Endodermal cell (in vitro differentiated cells): ENCODE results near the gene C2orf81. TPM values are rescaled to one million over a fixed set of nuclear protein-coding genes. Genes with fewer than 3 reads are reported as not detected.

Source experiments
- DNase-seq: peaks from one replicate; pipeline ENCODE4 v3.0.0-alpha.2; 2017
- H3K27ac ChIP-seq: 2 replicates; pipeline ENCODE4 v1.5.1; 2013; ENCODE audit warnings: mild to moderate bottlenecking, low read depth, low read length, moderate library complexity
- H3K27me3 ChIP-seq: 2 replicates; pipeline ENCODE4 v1.6.1; 2013; ENCODE audit warnings: mild to moderate bottlenecking, low read length, moderate library complexity; ENCODE audit not compliant: insufficient read depth, control insufficient read depth, poor library complexity, severe bottlenecking
- H3K36me3 ChIP-seq: 2 replicates; pipeline ENCODE4 v1.7.0; 2013; ENCODE audit warnings: mild to moderate bottlenecking, low read length, moderate library complexity; ENCODE audit not compliant: control insufficient read depth, insufficient read depth
- H3K4me1 ChIP-seq: one replicate; pipeline ENCODE4 v1.7.0; 2013; ENCODE audit warnings: low read length; ENCODE audit not compliant: control insufficient read depth, insufficient read depth
- H3K4me3 ChIP-seq: 2 replicates; pipeline ENCODE4 v1.5.1; 2013; ENCODE audit warnings: mild to moderate bottlenecking, low read length, moderate library complexity
- H3K9ac ChIP-seq: 2 replicates; pipeline ENCODE4 v1.6.1; 2013; ENCODE audit warnings: mild to moderate bottlenecking, low read length, moderate library complexity; ENCODE audit not compliant: poor library complexity, severe bottlenecking; ENCODE audit errors: extremely low read depth
- H3K9me3 ChIP-seq: 2 replicates; pipeline ENCODE4 v1.6.1; 2013; ENCODE audit warnings: mild to moderate bottlenecking, low read length, moderate library complexity; ENCODE audit not compliant: control insufficient read depth
- H3K27ac Mint-ChIP-seq: 2 replicates; pipeline ENCODE4 v1.8.0; 2020; ENCODE audit warnings: mixed read lengths
- H3K27me3 Mint-ChIP-seq: 2 replicates; pipeline ENCODE4 v1.8.0; 2021; ENCODE audit warnings: mild to moderate bottlenecking, mixed read lengths; ENCODE audit not compliant: insufficient read depth
- H3K36me3 Mint-ChIP-seq: 2 replicates; pipeline ENCODE4 v1.8.0; 2020; ENCODE audit warnings: low read depth, mixed read lengths
- H3K4me1 Mint-ChIP-seq: 2 replicates; pipeline ENCODE4 v1.8.0; 2020; ENCODE audit warnings: mixed read lengths
- H3K4me3 Mint-ChIP-seq: 2 replicates; pipeline ENCODE4 v1.8.0; 2020; ENCODE audit warnings: mild to moderate bottlenecking, moderate library complexity, mixed read lengths
- H3K9me3 Mint-ChIP-seq: 2 replicates; pipeline ENCODE4 v1.8.0; 2020; ENCODE audit warnings: mild to moderate bottlenecking, mixed read lengths
- WGBS, 2 experiments: methylation state at CpG; one replicate each; pipeline versions ENCODE4 v1.1.5 to v1.1.7; 2013; ENCODE audit warnings: missing lambda C conversion rate in 2 of 2, mixed read lengths in 1 of 2; ENCODE audit not compliant: insufficient coverage in 1 of 2, insufficient read length in 1 of 2; 5-methylcytosine and 5-hydroxymethylcytosine counted together
- total RNA-seq, 2 donors: library from RNA; stranded (reverse); fragmentation: NEBNext Ultra II Directional in 1 of 2; extraction: Animal tissue kit (Norgen Biotek cat#: 25700) in 1 of 2; gene quantifications; 2 replicates in 1 of 2; 3 replicates in 1 of 2; pipeline ENCODE4 v1.2.1, GENCODE V29; 2021
- TF ChIP-seq, protein P1 (sequence below): fragments of 200-600 bp; sonication (generic); conservative IDR thresholded peaks from 2 replicates; pipeline ENCODE4 v1.5.0; 2021; ENCODE audit warnings: antibody characterized with exemption, mild to moderate bottlenecking

C2orf81 gene
- total RNA-seq, 2 donors from 2014 or later, result 3.8 to 4.8 TPM

DNA sequence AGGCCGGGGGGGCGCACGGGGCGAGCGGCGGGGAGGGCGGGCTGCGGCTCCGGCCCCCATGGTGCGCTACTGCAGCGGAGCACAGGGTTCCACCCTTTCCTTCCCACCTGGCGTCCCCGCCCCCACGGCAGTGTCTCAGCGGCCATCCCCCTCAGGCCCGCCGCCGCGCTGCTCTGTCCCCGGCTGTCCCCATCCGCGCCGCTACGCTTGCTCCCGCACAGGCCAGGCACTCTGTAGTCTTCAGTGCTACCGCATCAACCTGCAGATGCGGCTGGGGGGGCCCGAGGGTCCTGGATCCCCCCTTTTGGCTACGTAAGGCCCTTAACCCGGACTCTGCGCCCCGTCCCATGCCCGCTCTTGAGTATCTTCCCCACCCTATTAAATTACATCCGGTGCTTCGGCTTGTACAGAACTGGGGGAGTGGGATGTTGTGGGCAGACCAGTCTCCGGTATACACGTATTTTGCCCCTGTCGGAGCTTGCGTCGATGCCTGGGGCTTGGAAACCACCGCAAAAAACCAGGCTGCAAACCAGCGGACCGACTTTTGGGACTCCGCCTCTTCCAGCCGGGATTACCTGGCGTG lies 36.2 kb upstream of the C2orf81 start:
- WGBS, 2 experiments, result 0 to 2% methylated on average over 9 to 46 of the region's 46 CpGs
- H3K4me1 Mint-ChIP-seq, result peaks cover 33% of the 10 kb centered on the region
- H3K27ac ChIP-seq, result peak overlapping the region; percentile 88
- peaks cover 19% of the 10 kb centered on the region for H3K36me3 Mint-ChIP-seq
- DNase-seq, result peak; percentile 92
- H3K27ac Mint-ChIP-seq, result peak overlapping the region; percentile 99
- H3K36me3 ChIP-seq, result peaks cover 20% of the 10 kb centered on the region
- TF ChIP-seq, protein P1, sequence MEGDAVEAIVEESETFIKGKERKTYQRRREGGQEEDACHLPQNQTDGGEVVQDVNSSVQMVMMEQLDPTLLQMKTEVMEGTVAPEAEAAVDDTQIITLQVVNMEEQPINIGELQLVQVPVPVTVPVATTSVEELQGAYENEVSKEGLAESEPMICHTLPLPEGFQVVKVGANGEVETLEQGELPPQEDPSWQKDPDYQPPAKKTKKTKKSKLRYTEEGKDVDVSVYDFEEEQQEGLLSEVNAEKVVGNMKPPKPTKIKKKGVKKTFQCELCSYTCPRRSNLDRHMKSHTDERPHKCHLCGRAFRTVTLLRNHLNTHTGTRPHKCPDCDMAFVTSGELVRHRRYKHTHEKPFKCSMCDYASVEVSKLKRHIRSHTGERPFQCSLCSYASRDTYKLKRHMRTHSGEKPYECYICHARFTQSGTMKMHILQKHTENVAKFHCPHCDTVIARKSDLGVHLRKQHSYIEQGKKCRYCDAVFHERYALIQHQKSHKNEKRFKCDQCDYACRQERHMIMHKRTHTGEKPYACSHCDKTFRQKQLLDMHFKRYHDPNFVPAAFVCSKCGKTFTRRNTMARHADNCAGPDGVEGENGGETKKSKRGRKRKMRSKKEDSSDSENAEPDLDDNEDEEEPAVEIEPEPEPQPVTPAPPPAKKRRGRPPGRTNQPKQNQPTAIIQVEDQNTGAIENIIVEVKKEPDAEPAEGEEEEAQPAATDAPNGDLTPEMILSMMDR, result no peak
- H3K9ac ChIP-seq, result peak overlapping the region; percentile 84
- H3K9me3 ChIP-seq, result no peaks in the 10 kb centered on the region
- H3K27me3 Mint-ChIP-seq, result no peaks in the 10 kb centered on the region
- no peaks in the 10 kb centered on the region for H3K9me3 Mint-ChIP-seq
- no peaks in the 10 kb centered on the region for H3K27me3 ChIP-seq
- peak overlapping the region; percentile 83 for H3K4me3 Mint-ChIP-seq
- H3K4me1 ChIP-seq, result peaks cover under 1% of the 10 kb centered on the region
- H3K4me3 ChIP-seq, result peak overlapping the region; percentile 89

DNA sequence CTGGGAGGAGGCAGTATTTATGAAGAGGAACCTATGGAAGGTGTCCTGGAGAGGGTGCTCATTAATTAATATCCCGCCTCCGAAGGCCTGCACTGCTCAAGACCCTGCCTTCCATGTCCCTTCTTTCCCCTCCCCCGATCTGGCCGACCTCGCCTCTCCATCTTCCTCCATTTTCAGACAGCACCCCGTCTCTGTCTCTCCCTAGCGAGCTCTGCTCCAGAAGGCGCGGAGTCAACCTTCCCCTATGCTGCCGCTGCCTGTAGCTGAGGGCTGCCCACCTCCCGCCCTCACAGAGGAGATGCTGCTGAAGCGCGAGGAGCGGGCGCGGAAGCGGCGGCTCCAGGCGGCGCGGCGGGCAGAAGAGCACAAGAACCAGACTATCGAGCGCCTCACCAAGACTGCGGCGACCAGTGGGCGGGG lies 35.7 kb upstream of the C2orf81 start:
- H3K4me1 ChIP-seq, result peaks cover 3% of the 10 kb centered on the region
- Mint-ChIP-seq H3K4me1 (peaks cover 37% of the 10 kb centered on the region), H3K9me3 (no peaks in the 10 kb centered on the region), H3K4me3 (peak overlapping the region; percentile 83), H3K36me3 (peaks cover 17% of the 10 kb centered on the region), H3K27me3 (no peaks in the 10 kb centered on the region), H3K27ac (peak overlapping the region; percentile 99)
- H3K4me3 ChIP-seq, result peak overlapping the region; percentile 89
- peak overlapping the region; percentile 21 for H3K27ac ChIP-seq
- no peaks in the 10 kb centered on the region for H3K27me3 ChIP-seq
- DNase-seq, result no peak
- H3K36me3 ChIP-seq, result peaks cover 15% of the 10 kb centered on the region
- no peaks in the 10 kb centered on the region for H3K9me3 ChIP-seq
- no peak overlapping the region for H3K9ac ChIP-seq
- WGBS, 2 experiments, result 0 to 1% methylated on average over 15 to 27 of the region's 27 CpGs
- TF ChIP-seq, protein P1, result no peak

DNA sequence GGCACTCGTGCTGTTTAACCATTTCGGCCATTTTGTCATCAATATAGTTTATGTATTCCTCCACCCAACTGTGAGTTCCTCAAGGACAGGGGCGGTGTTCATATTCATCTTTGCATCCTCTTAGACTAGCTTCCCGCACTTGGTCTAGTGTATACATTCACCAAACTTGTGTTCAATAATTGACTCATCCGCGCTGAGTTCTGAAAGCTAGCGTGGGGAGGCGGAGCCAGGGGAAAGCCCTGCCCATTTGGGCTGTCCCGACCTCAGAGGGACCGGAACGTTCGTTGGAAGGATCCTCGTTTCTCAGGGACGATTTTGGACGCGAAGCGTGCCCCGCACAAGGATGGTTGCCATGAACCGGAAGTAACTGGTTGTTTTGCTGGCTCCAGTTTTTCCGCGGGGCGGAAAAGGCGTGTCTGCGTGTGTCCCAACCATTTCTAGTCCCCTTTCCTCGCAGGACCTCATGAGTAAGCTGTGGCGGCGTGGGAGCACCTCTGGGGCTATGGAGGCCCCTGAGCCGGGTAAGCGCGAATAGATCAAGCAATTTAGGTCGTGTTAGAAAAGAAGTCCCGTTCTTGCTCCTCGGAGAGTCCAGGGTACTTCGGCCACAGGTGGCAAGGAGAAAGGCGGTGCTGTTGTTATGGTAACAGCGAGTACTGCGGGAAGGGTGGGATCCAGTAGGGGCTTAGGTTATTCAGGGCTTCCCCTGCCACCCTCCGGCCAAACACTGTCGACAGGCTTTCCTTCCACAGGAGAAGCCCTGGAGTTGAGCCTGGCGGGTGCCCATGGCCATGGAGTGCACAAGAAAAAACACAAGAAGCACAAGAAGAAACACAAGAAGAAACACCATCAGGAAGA lies 33.5 kb upstream of the C2orf81 start, which contains the start of gene INO80B:
TSS of gene INO80B (plus strand) at position 434 of the 858 bp plus-strand sequence. CDS start at position 464, 30 bp downstream.
- peak; percentile 98 for DNase-seq
- peak within 1 kb of the TSS; percentile 90 for H3K27ac Mint-ChIP-seq
- peaks cover 3% of the 10 kb centered on the region for H3K36me3 Mint-ChIP-seq
- TF ChIP-seq, protein P1, result peak; percentile 30
- Histone ChIP-seq H3K4me3 (peak within 1 kb of the TSS; percentile 92), H3K9ac (peak within 1 kb of the TSS; percentile 15), H3K4me1 (peaks cover 7% of the 10 kb centered on the region), H3K36me3 (no peaks in the 10 kb centered on the region), H3K27ac (no peak within 1 kb of the TSS), H3K9me3 (no peaks in the 10 kb centered on the region), H3K27me3 (no peaks in the 10 kb centered on the region)
- peaks cover 40% of the 10 kb centered on the region for H3K4me1 Mint-ChIP-seq
- no peaks in the 10 kb centered on the region for H3K27me3 Mint-ChIP-seq
- peak within 1 kb of the TSS; percentile 83 for H3K4me3 Mint-ChIP-seq
- no peaks in the 10 kb centered on the region for H3K9me3 Mint-ChIP-seq
- 4 to 8% methylated on average over 30 to 40 of the region's 40 CpGs for WGBS, 2 experiments
